GM10248 (cell line): ENCODE data around the gene GANAB.
"Not testable (repeated sequence)": the region's sequence is repeated elsewhere in the genome, so short reads cannot be mapped to it uniquely, and the experiment has no call there.

Source experiments
- CTCF ChIA-PET: fragments of 300-600 bp; sonication (Branson Sonifier 250); formaldehyde crosslinking; extraction: SDS; loops from one replicate; lab custom pipeline; 2021; ENCODE audit warnings: antibody characterized with exemption; lab: Yijun Ruan, JAX
- POLR2A ChIA-PET: fragments of 350-650 bp; sonication (Branson Sonifier 250); formaldehyde crosslinking; extraction: SDS; loops from one replicate; lab custom pipeline; 2020; ENCODE audit warnings: antibody characterized with exemption; lab: Yijun Ruan, JAX
- DNase-seq: peaks from one replicate; pipeline ENCODE4 v3.0.0; 2012; ENCODE audit errors: extremely low spot score
- TF ChIP-seq, protein P1 (sequence below): IDR thresholded peaks from 2 replicates; pipeline ENCODE4 v1.5.1; 2012; ENCODE audit warnings: mild to moderate bottlenecking, low read depth; ENCODE audit errors: extremely low read depth, missing control alignments, control extremely low read depth

GANAB gene

DNA sequence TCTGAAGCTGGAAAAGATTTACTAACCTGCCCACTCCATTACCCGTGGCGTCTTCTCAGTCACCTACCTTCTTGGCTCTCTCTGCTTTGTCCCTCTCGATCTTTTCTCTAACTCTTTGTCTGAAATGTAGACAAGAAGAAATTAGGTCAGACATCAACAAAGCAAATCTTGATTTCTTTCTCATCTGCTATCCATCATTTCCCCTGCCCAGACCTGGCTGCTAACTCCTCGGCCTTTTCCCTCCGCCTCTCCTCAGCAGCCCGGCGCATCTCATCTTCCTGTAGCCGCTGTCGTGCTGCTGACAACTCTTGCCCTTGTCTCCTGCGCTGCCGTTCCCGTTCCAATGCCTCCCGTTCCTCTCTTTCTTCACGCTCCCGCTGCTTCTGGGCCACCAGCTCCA lies 31.3 kb upstream of the GANAB start:
- no peak for DNase-seq
- POLR2A ChIA-PET: interaction anchor here (0.7 to 9.8 kb wide), 2 partner anchors 12 to 207 kb away, joined by 7 to 95 read pairs; partner anchors contain the start of genes C11orf98 and CSKMT
- CTCF ChIA-PET: interaction anchor here (1.3 to 2.4 kb wide), 4 partner anchors 11 to 25 kb away, joined by 3 to 8 read pairs (median 8); partner anchors contain the start of genes C11orf98, CSKMT and INTS5
- TF ChIP-seq, protein P1, sequence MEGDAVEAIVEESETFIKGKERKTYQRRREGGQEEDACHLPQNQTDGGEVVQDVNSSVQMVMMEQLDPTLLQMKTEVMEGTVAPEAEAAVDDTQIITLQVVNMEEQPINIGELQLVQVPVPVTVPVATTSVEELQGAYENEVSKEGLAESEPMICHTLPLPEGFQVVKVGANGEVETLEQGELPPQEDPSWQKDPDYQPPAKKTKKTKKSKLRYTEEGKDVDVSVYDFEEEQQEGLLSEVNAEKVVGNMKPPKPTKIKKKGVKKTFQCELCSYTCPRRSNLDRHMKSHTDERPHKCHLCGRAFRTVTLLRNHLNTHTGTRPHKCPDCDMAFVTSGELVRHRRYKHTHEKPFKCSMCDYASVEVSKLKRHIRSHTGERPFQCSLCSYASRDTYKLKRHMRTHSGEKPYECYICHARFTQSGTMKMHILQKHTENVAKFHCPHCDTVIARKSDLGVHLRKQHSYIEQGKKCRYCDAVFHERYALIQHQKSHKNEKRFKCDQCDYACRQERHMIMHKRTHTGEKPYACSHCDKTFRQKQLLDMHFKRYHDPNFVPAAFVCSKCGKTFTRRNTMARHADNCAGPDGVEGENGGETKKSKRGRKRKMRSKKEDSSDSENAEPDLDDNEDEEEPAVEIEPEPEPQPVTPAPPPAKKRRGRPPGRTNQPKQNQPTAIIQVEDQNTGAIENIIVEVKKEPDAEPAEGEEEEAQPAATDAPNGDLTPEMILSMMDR: no peak

DNA sequence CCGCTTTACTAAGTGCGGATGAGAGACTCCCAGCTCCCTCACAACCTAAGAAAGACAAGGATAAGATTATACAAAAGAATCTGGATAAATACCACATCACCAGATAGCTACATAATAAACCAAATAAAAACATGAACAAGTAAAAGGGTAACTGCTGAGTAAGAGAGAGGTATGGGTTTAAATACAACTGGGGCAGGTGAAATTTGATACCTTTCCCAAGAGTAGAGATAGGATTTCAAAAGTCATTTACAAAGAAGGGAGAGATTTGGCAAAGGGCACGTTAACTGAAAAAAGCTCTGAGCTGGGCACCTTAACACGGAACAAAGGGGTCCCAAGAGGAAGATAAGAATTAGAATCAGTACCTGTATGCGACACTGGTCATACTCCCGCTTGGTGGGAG lies 30.7 kb upstream of the GANAB start:
- POLR2A ChIA-PET: interaction anchor here (0.7 to 9.8 kb wide), 2 partner anchors 11 to 207 kb away, joined by 7 to 95 read pairs; partner anchors contain the start of genes C11orf98 and CSKMT
- TF ChIP-seq, protein P1: no peak
- CTCF ChIA-PET: interaction anchor here (1.2 to 2.4 kb wide), 5 partner anchors 10 to 24 kb away, joined by 3 to 8 read pairs (median 8); partner anchors contain the start of genes C11orf98, CSKMT and INTS5
- DNase-seq: no peak

DNA sequence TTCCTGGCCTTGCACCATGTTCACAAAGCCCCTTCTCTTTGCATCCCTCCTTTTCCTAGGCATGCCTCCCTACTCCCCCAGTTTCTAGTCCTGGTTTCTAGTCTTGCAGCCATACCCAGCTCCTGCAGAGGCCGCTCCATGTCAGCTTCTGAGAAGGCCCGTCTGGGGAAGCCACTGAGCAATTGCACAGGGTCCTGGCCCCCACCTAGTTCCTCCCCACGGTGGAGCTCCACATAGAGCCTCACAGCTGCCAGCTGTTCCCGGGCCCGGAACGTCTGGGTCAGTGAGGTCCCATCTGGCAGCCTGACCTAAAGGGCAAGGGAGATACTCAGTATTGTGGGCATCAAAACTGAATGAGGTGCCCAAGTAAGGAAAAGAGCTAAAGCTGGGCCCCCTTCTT lies 30.3 kb upstream of the GANAB start:
- DNase-seq: no peak
- POLR2A ChIA-PET: interaction anchor here (9.8 kb wide), 1 partner anchor 11 kb away, joined by 95 read pairs; the partner anchor contains the start of genes C11orf98 and CSKMT
- TF ChIP-seq, protein P1: no peak
- CTCF ChIA-PET: interaction anchor here (1.2 to 2.4 kb wide), 5 partner anchors 10 to 24 kb away, joined by 3 to 8 read pairs (median 8); partner anchors contain the start of genes C11orf98, CSKMT and INTS5

DNA sequence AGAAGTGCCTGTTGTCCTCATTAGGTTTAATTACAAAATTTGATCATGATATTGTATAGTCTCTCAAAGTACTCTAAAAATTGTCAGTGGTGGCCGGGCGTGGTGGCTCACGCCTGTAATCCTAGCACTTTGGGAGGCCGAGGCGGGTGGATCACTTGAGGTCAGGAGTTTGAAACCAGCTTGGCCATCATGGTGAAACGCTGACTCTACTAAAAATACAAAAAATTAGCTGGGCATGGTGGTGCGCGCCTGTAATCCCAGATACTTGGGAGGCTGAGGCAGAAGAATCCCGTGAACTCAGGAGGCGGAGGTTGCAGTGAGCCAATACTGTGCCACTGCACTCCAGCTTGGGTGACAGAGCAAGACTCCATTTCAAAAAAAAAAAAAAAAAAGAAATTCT lies 29.0 kb upstream of the GANAB start:
- POLR2A ChIA-PET: interaction anchor here (0.6 to 9.8 kb wide), 3 partner anchors 10 to 74 kb away, joined by 6 to 95 read pairs (median 6); partner anchors contain the start of genes C11orf98, CSKMT and MTA2
- CTCF ChIA-PET: interaction anchor here (2.2 to 2.4 kb wide), 2 partner anchors 8 to 10 kb away, joined by 8 read pairs; partner anchors contain the start of genes C11orf98 and CSKMT
- DNase-seq: not testable (repeated sequence)

DNA sequence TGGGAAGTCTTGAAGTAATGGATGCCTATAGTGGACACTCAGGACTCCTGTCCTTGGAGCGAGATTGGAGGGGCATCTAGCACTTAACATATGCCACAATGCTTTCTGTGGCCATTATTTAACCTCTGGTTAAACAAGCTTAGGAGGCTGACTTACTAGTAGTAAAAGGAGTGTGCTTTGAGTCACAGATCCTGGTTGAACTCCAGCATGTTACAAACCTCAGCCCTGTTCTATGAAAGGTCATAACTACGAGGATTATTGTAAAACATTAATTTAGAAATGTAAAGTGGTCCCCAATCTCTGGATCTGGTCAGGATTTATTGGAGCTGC lies 26.7 kb upstream of the GANAB start:
- CTCF ChIA-PET: interaction anchor here (1.3 to 5.1 kb wide), 3 partner anchors 8 to 61 kb away, joined by 4 to 34 read pairs (median 7); partner anchors contain the start of genes C11orf98 and CSKMT
- POLR2A ChIA-PET: interaction anchor here (1.5 to 9.8 kb wide), 2 partner anchors 7 to 99 kb away, joined by 4 to 95 read pairs; partner anchors contain the start of genes C11orf98, CSKMT and EEF1G
- TF ChIP-seq, protein P1: no peak
- DNase-seq: no peak

DNA sequence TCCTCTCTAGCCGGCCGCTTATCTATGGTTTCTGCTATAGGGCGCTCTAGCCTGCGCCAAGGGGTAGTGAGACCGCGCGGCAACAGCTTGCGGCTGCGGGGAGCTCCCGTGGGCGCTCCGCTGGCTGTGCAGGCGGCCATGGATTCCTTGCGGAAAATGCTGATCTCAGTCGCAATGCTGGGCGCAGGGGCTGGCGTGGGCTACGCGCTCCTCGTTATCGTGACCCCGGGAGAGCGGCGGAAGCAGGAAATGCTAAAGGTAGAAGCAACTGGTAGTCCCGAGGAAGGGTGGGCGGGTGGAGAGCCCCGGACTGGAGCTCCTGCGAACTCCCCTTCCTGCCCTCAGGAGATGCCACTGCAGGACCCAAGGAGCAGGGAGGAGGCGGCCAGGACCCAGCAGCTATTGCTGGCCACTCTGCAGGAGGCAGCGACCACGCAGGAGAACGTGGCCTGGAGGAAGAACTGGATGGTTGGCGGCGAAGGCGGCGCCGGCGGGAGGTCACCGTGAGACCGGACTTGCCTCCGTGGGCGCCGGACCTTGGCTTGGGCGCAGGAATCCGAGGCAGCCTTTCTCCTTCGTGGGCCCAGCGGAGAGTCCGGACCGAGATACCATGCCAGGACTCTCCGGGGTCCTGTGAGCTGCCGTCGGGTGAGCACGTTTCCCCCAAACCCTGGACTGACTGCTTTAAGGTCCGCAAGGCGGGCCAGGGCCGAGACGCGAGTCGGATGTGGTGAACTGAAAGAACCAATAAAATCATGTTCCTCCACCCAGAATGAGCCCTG lies 25.4 kb upstream of the GANAB start, which contains the start of the genes LBHD1 and UQCC3:
Gene LBHD1, minus strand, starts transcription at position 660 of the 782 bp plus-strand sequence. CDS start 2,236 bp downstream, outside the sequence.
Gene UQCC3, plus strand, starts transcription at position 66 of the 782 bp plus-strand sequence. Its CDS starts 73 bp downstream, at position 139.
- ChIA-PET CTCF (interaction anchor here (1.0 to 5.1 kb wide), 8 partner anchors 9 to 247 kb away, joined by 3 to 34 read pairs (median 4); partner anchors contain the start of gene LRRN4CL), POLR2A (interaction anchor here (0.6 to 9.8 kb wide), 15 partner anchors 6 to 1671 kb away, joined by 3 to 95 read pairs (median 4); partner anchors contain the start of genes B3GAT3, C11orf98, CSKMT and EEF1G)
- DNase-seq: peak; percentile 86
- TF ChIP-seq, protein P1: no peak
